GM21526 (cell line): Measurements from ENCODE around the gene NFE2L3.
A peak's percentile ranks its signal among the peaks of the same experiment; 100 is the strongest.

Experiments
- ATAC-seq: cut with Tn5 transposase; IDR thresholded peaks from one replicate; pipeline ENCODE4 v1.9.1; 2021; ENCODE audit warnings: moderate library complexity; ENCODE audit not compliant: unreplicated experiment, low FRiP score

Gene NFE2L3

DNA sequence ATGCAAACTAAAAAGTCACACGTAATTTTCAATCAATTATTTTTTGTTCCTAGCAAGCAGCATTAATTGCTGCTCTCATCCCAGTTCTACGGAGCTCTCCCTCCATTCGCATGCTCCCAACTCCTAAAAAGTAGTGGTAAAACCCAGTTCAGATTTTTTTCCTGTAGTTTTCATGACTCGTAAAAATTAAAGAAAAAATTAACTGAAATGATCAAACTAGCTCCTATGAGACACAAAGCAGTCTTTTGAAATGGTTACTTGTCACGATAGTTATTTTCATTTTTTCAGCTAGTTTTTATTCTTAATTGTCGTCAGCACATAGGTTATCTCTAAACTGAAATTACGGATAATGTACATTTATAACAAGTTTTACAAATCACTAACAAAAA lies 46.8 kb downstream of the NFE2L3 start:
- ATAC-seq: no peak

GRCh38 chr7:26199301-26200037 lies 47.5 kb downstream of the NFE2L3 start:
- ATAC-seq: no peak

DNA sequence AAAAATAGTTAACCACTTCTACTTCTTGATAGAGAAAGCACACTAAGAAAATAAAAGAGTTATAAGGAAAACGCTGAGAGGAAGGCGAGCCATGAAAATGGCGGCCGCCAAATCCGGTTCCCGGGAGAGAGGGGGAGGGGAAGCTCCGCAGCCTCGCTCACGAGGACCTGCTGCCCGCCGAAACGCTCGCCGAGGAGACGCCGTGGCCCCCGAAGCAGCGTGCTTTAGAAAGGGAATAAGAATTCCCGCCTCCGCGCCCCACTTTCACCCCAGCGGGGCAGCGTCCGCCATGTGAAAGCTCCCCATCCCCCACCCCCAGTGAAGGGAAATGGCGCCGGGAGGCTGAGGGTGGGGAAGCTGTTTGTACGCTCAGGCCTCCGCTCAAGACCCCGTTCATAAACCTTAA lies 48.0 kb downstream of the NFE2L3 start:
- ATAC-seq: no peak

- ATAC-seq: peak; percentile 59
Measured at GRCh38 chr7:26200444-26201246, 48.6 kb downstream of the NFE2L3 start, which contains the start of gene HNRNPA2B1. Gene HNRNPA2B1 (minus strand): TSS chr7:26200746. CDS start chr7:26200577, 169 bp downstream.

DNA sequence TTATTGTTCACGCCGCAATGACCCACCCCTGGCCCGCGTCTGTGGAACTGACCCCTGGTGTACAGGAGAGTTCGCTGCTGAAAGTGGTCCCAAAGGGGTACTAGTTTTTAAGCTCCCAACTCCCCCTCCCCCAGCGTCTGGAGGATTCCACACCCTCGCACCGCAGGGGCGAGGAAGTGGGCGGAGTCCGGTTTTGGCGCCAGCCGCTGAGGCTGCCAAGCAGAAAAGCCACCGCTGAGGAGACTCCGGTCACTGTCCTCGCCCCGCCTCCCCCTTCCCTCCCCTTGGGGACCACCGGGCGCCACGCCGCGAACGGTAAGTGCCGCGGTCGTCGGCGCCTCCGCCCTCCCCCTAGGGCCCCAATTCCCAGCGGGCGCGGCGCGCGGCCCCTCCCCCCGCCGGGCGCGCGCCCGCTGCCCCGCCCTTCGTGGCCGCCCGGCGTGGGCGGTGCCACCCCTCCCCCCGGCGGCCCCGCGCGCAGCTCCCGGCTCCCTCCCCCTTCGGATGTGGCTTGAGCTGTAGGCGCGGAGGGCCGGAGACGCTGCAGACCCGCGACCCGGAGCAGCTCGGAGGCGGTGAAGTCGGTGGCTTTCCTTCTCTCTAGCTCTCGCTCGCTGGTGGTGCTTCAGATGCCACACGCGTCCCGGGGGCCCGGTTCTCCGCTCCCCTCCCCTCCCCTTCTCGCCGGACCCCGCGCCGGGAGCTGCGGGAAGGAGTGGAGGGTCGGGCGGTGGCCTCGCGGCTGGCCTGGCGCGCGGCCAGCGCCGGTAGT lies 49.4 kb downstream of the NFE2L3 start, which contains the start of gene CBX3:
CBX3 (plus strand) TSS at position 499 of the 772 bp plus-strand sequence. CDS start 1,254 bp downstream, outside the sequence.
- peak; percentile 39 for ATAC-seq

- ATAC-seq: peak; percentile 4
Measured at GRCh38 chr7:26202019-26202990, 50.3 kb downstream of the NFE2L3 start.

GRCh38 chr7:26203016-26203415 lies 51.0 kb downstream of the NFE2L3 start:
- no peak for ATAC-seq

DNA sequence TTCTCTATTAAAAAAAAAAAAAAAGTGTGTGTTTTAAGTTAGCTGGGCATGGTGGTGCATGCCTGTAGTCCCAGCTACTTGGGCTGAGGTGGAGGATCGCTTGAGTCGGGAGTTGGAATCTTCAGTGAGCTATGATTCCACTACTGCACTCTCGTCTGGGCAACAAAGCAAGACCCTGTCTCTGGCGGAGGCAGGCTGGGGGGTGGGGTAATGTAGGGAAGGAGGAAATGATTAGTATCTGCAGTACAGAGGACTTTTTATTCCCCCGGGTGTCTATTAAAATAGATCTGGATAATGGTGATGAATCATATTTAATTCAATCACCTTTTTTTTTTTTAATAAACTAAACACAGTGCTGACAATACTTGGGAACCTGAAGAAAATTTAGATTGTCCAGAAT lies 56.0 kb downstream of the NFE2L3 start:
- ATAC-seq: no peak

GRCh38 chr7:26212921-26213718 lies 61.1 kb downstream of the NFE2L3 start:
- no peak for ATAC-seq

DNA sequence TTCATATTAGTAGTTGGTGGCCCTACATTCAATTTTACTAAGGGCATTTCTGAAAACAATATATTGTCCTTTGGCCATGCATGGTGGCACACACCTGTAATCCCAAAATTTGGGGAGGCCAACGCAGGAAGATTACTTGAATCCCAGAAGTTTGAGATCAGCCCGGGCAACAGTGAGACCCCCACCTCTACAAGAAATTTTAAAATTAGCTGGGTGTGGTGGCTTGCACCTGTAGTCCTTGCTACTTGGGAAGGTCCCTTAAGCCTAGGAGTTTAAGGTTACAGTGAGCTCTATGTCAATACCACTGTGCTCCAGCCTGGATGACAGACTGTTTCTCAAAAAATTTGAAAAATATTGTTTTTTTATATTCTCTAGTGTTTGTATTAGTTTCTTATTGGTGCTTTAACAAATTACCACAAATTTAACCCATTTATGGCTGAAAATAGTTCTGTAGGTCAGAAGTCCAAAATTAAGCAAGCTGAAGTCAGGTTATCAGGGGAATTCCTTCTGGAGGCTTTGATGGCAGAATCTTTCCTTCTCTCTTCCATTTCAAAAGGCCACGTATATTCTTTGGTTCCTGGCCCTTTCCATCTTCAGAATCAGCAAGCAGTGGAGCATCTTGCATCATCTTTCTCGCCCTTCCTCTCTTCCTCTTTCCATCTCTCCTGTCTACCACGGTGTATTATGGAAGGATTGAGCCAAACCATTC lies 62.0 kb downstream of the NFE2L3 start:
- ATAC-seq: no peak

DNA sequence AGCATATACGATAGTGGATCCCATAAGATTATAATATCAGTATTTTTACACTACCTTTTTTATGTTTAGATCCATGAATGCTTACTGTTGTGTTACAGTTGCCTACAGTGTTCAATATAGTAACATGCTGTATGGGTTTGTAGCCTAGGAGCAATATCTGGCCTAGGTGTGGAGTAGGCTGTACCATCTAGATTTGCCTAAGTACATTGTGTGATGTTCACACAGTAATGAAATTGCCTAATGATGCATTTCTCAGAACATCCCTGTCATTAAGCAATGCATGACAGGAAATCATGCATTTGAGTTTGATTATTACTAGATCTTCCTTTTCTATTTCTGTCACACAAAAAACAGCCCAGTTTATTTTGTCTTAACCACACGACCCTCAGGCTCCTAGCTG lies 64.1 kb downstream of the NFE2L3 start:
- ATAC-seq: no peak

- ATAC-seq: no peak
Measured at GRCh38 chr7:26224359-26224758, 72.4 kb downstream of the NFE2L3 start.

DNA sequence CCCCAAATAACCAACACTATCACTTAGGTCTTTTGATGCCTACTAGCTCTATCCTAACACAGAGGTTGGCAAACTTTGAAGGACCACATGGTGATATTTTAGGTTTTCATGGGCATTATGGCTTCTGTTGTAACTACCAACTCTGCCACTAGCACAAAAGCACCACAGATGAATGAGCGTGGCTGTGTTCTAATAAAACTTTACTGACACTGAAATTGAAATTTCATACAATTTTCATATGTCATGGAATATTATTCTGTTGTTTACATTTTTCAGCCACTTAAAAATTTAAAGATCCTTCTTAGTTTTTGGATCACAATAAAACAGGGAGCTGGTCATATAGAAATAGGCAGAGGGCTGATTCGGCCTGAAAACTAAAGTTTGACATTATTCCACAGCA lies 76.0 kb downstream of the NFE2L3 start:
- no peak for ATAC-seq

- no peak for ATAC-seq
Measured at GRCh38 chr7:26233902-26234511, 82.0 kb downstream of the NFE2L3 start.
